Peyer's patch (tissue), 4 donors: ENCODE data around the gene ABCC4. TPM values are rescaled to one million over a fixed set of nuclear protein-coding genes. Genes with fewer than 3 reads are reported as not detected.

Source experiments
- DNase-seq, 3 donors: peaks; one replicate each; pipeline ENCODE4 v3.0.0-alpha.2; 2017 to 2019
- H3K27ac ChIP-seq, 4 donors: fragments of 200-600 bp; sonication (generic); one replicate each; pipeline ENCODE4 v1.5.1; 2016 to 2019
- H3K27me3 ChIP-seq, 2 donors: fragments of 200-600 bp; sonication (generic); one replicate each; pipeline ENCODE4 v1.5.1; 2019
- H3K36me3 ChIP-seq, 3 donors: fragments of 200-600 bp; sonication (generic); one replicate each; pipeline ENCODE4 v1.5.1; 2016 to 2019
- H3K4me1 ChIP-seq, 4 donors: fragments of 200-600 bp; sonication (generic); one replicate each; pipeline ENCODE4 v1.5.1; 2016 to 2019
- H3K4me3 ChIP-seq, 4 donors: fragments of 200-600 bp; sonication (generic); 1 replicate in 3 of 4; 2 replicates in 1 of 4; pipeline ENCODE4 v1.5.1; 2016 to 2019; ENCODE audit warnings: mild to moderate bottlenecking in 1 of 4
- H3K9me3 ChIP-seq, 4 donors: fragments of 200-600 bp; sonication (generic); one replicate each; pipeline ENCODE4 v1.5.1; 2016 to 2019; ENCODE audit warnings: mild to moderate bottlenecking in 1 of 4
- CTCF ChIP-seq, 6 experiments: fragments of 450-650 bp in 4 of 6; fragments of 200-600 bp in 2 of 6; sonication (generic) in 1 of 6; IDR thresholded peaks; one replicate each; pipeline ENCODE4 v1.5.1; 2017 to 2019; ENCODE audit warnings: antibody characterized with exemption in 6 of 6, mild to moderate bottlenecking in 3 of 6, moderate library complexity in 1 of 6
- POLR2A ChIP-seq, 2 donors: fragments of 450-650 bp; IDR thresholded peaks; one replicate each; pipeline ENCODE4 v1.5.1; 2017; ENCODE audit warnings: antibody characterized with exemption in 2 of 2, mild to moderate bottlenecking in 2 of 2, moderate library complexity in 2 of 2
- total RNA-seq, 4 donors: library from RNA; depleted of rRNA; stranded (reverse); fragments of >200 nt; gene quantifications; one replicate each; pipeline ENCODE4 v1.1.0, GENCODE V29; 2016

Gene ABCC4
- total RNA-seq, 4 donors from 2014 or later = 7.2 to 81.7 (median 13.7) TPM

- no peak overlapping the region for H3K27ac ChIP-seq
- H3K4me3 ChIP-seq = no peak overlapping the region
- no peaks in the 10 kb centered on the region for H3K27me3 ChIP-seq
- H3K9me3 ChIP-seq = no peaks in the 10 kb centered on the region
- no peak for TF ChIP-seq CTCF (IDR thresholded peaks at IDR 0.05)
- no peak for TF ChIP-seq POLR2A (IDR thresholded peaks at IDR 0.05)
- no peak for DNase-seq
- no peaks in the 10 kb centered on the region for H3K36me3 ChIP-seq
- H3K4me1 ChIP-seq = no peaks in the 10 kb centered on the region
These were observed 164.6 kb downstream of the ABCC4 start for GRCh38 chr13:95136638-95137037.

GRCh38 chr13:95133498-95133897, 167.8 kb downstream of the ABCC4 start:
- H3K4me1 ChIP-seq = no peaks in the 10 kb centered on the region
- no peak for TF ChIP-seq POLR2A (IDR thresholded peaks at IDR 0.05)
- no peak for TF ChIP-seq CTCF (IDR thresholded peaks at IDR 0.05)
- H3K27me3 ChIP-seq = no peaks in the 10 kb centered on the region
- no peak overlapping the region for H3K4me3 ChIP-seq
- H3K9me3 ChIP-seq = no peaks in the 10 kb centered on the region
- H3K36me3 ChIP-seq = no peaks in the 10 kb centered on the region
- DNase-seq = no peak
- no peak overlapping the region for H3K27ac ChIP-seq

GRCh38 chr13:95129004-95129403, 172.2 kb downstream of the ABCC4 start:
- Histone ChIP-seq H3K27me3 (no peaks in the 10 kb centered on the region), H3K4me1 (no peaks in the 10 kb centered on the region), H3K4me3 (no peak overlapping the region), H3K36me3 (no peaks in the 10 kb centered on the region), H3K27ac (no peak overlapping the region), H3K9me3 (no peaks in the 10 kb centered on the region)
- TF ChIP-seq POLR2A (IDR thresholded peaks at IDR 0.05) (no peak), CTCF (IDR thresholded peaks at IDR 0.05) (no peak)
- DNase-seq = no peak

- H3K9me3 ChIP-seq = no peaks in the 10 kb centered on the region
- DNase-seq = no peak
- H3K36me3 ChIP-seq = no peaks in the 10 kb centered on the region
- H3K4me3 ChIP-seq = no peak overlapping the region
- no peak overlapping the region for H3K27ac ChIP-seq
- no peaks in the 10 kb centered on the region for H3K27me3 ChIP-seq
- H3K4me1 ChIP-seq = no peaks in the 10 kb centered on the region
- TF ChIP-seq CTCF (IDR thresholded peaks at IDR 0.05) = no peak
These were observed 173.1 kb downstream of the ABCC4 start for GRCh38 chr13:95128045-95128643.

- no peaks in the 10 kb centered on the region for H3K9me3 ChIP-seq
- H3K4me1 ChIP-seq = no peaks in the 10 kb centered on the region
- H3K27me3 ChIP-seq = no peaks in the 10 kb centered on the region
- DNase-seq = no peak
- H3K36me3 ChIP-seq = no peaks in the 10 kb centered on the region
- no peak overlapping the region for H3K27ac ChIP-seq
- H3K4me3 ChIP-seq = no peak overlapping the region
- TF ChIP-seq POLR2A (IDR thresholded peaks at IDR 0.05) (no peak), CTCF (IDR thresholded peaks at IDR 0.05) (no peak)
These were observed 176.3 kb downstream of the ABCC4 start for GRCh38 chr13:95124959-95125358.

GRCh38 chr13:95123726-95124125, 177.5 kb downstream of the ABCC4 start:
- no peak for DNase-seq
- no peak for TF ChIP-seq POLR2A (IDR thresholded peaks at IDR 0.05)

More at GRCh38 chr13:95123726-95124125, 177.5 kb downstream of the ABCC4 start:
- H3K4me3 ChIP-seq = no peak overlapping the region
- H3K27me3 ChIP-seq = no peaks in the 10 kb centered on the region
- no peaks in the 10 kb centered on the region for H3K9me3 ChIP-seq
- H3K27ac ChIP-seq = no peak overlapping the region
- H3K4me1 ChIP-seq = no peaks in the 10 kb centered on the region
- no peaks in the 10 kb centered on the region for H3K36me3 ChIP-seq
